A172 (cell line): ENCODE results near the gene RGPD5. TPM values are rescaled to one million over a fixed set of nuclear protein-coding genes. Genes with fewer than 3 reads are reported as not detected.
"Not testable (repeated sequence)": the region's sequence is repeated elsewhere in the genome, so short reads cannot be mapped to it uniquely, and the experiment has no call there.

Source experiments
- DNase-seq: peaks from one replicate; pipeline ENCODE4 v3.0.0-alpha.2; 2015; ENCODE audit warnings: low spot score
- total RNA-seq: library from RNA; depleted of rRNA; stranded (reverse); fragments of >200 nt; shearing (Covaris generic); gene quantifications from 2 replicates; pipeline ENCODE4 v1.2.3, GENCODE V29; 2014; rRNA removed

The RGPD5 gene
- total RNA-seq, 1 experiment from 2014 or later, result 8.0 TPM

- DNase-seq, result not testable (repeated sequence)
Observed at GRCh38 chr2:109891024-109891423, 96.9 kb downstream of the RGPD5 start.

- DNase-seq, result not testable (repeated sequence)
Observed at GRCh38 chr2:109893736-109894135, 99.6 kb downstream of the RGPD5 start.

DNA sequence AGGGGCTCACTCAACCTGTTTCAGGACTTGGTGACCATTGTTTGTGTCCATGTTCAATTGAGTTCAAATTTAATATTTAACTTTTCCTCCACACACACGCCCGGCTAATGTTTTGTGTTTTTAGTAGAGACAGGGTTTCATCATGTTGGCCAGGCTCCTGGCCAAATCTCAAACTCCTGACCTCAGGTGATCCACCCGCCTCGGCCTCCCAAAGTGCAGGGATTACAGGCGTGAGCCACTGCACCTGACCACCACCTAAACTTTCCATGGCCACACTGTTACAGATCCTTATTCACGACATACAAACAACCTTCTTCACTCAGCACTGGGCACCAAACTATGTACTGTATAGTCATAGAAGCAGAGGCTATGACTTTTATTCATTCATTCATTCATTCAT lies 100.0 kb downstream of the RGPD5 start:
- not testable (repeated sequence) for DNase-seq

DNA sequence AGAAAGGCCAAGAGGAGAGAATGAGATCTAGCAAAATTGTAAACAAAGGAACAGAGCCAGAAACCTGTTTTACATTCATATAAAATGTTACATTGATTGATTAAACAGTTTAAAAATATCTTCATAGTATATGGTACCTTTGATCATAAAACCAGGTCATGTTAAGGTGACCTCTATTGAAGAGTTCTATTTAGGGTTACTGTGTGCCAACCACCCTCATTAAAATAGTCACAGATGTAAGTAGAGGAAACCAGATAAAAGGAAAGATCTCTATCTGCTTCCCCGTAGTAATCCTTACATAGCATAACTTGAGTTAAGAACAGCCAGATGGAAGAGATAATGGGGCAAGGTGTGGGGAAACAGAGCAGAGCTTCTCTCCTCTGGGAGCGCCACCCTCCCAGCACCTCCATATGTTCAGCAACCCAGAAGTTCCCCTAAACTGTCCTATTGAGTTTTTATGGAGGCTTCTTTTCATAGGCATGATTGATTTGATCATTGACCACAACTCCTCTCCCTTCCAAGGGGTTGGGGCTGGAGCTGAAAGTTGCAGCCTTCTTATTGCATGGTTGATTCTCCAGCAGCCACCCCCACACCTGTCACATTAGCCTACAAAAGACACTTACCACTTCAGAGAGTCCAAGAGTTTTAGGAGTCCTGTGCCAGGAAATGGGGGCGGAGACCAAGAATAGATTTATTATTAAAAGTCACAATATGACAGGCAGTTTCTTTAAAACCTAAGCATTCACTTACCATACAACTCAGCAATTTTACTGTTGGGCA lies 101.2 kb downstream of the RGPD5 start:
- not testable (repeated sequence) for DNase-seq

- not testable (repeated sequence) for DNase-seq
Observed at GRCh38 chr2:109896212-109896611, 102.1 kb downstream of the RGPD5 start.

DNA sequence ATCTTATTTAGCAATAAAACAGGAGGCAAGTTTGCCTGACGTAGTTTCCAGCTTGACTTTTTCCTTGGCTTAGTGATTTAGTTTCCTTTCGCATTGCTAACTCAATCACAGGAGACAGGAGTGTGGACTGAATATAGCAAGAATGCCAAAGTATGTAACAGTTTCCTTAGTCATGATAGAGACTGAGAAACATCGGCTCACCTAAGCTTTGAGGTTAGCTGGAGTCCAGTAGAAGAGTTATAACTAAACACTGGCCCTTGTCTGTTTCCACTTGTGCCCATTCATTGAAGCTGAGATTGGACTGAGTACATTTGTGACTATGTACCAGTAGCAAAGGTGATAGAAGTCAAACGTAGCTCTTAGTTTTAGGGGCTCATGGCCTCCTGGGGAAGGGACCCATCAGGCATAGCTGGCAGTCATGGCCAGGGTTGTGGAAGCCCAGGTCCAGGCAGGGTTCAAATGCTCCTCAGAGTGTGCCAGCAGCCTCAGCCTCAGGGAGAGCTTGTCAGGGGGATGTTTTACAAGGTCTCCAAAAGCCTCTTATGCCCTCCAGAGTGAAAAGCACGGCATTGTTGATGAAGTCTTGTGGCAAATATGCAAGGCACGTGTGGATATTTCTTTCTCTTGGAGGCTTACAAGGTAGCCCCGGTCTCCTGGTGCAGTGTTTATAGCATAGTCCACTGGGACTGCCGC lies 103.8 kb downstream of the RGPD5 start:
- DNase-seq, result not testable (repeated sequence)

- DNase-seq, result not testable (repeated sequence)
Observed at GRCh38 chr2:109898462-109899336, 104.6 kb downstream of the RGPD5 start, which contains the start of gene LIMS3. Gene LIMS3, plus strand, starts transcription at chr2:109898688. Its CDS starts 41 bp downstream, at chr2:109898729.

- DNase-seq, result not testable (repeated sequence)
Observed at GRCh38 chr2:109905796-109906195, 111.7 kb downstream of the RGPD5 start.

Other genes with a start within 250 kb of the RGPD5 start
- 102 and 149 TPM in 2 replicates for gene SEPTIN10, start 180.3 kb upstream of the RGPD5 start, total RNA-seq
- 15.1 and 17.5 TPM in 2 replicates for gene SOWAHC, start 179.9 kb upstream of the RGPD5 start, total RNA-seq
- 1.4 and 2.9 TPM in 2 replicates for gene LIMS3, start 104.4 kb downstream of the RGPD5 start, total RNA-seq